ENCODE measurements around the gene EGR1.

Gene EGR1

DNA sequence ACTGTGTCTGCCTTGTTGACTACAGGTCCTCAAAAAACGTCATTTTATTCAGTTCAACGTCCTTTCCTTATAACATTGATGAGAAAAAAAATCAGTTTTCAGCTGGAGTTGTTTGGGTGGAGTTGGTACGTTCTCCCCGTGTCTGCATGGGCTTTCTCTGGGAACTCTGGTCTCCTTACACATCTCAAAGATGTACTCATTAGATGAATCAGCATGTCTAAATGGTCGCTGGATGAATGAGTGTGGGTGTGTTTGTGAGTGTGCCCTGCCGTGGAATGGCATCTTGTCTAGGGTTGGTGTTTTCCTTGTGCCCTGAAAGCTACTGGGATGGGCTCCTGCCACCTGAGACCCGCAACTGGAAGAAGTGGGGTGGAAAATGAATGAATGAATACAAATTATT lies 30.1 kb downstream of the EGR1 start:
- TF ChIP-seq, protein P1, sequence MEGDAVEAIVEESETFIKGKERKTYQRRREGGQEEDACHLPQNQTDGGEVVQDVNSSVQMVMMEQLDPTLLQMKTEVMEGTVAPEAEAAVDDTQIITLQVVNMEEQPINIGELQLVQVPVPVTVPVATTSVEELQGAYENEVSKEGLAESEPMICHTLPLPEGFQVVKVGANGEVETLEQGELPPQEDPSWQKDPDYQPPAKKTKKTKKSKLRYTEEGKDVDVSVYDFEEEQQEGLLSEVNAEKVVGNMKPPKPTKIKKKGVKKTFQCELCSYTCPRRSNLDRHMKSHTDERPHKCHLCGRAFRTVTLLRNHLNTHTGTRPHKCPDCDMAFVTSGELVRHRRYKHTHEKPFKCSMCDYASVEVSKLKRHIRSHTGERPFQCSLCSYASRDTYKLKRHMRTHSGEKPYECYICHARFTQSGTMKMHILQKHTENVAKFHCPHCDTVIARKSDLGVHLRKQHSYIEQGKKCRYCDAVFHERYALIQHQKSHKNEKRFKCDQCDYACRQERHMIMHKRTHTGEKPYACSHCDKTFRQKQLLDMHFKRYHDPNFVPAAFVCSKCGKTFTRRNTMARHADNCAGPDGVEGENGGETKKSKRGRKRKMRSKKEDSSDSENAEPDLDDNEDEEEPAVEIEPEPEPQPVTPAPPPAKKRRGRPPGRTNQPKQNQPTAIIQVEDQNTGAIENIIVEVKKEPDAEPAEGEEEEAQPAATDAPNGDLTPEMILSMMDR (IDR thresholded peaks at IDR 0.05; ENCODE audit: low read depth, low read length, missing control alignments), result no peak
- no peak overlapping the region for H3K4me3 ChIP-seq (replicated peaks; ENCODE audit: low read depth, low read length)
- DNase-seq (ENCODE audit: extremely low read depth, low read depth), result no peak

- no peak overlapping the region for H3K4me3 ChIP-seq (replicated peaks; ENCODE audit: low read depth, low read length)
- TF ChIP-seq, protein P1 (IDR thresholded peaks at IDR 0.05; ENCODE audit: low read depth, low read length, missing control alignments), result no peak
- no peak for DNase-seq (ENCODE audit: extremely low read depth, low read depth)
Measured at GRCh38 chr5:138498376-138498775, 33.1 kb downstream of the EGR1 start.

- TF ChIP-seq, protein P1 (IDR thresholded peaks at IDR 0.05; ENCODE audit: low read depth, low read length, missing control alignments), result no peak
- H3K4me3 ChIP-seq (replicated peaks; ENCODE audit: low read depth, low read length), result no peak overlapping the region
- DNase-seq (ENCODE audit: extremely low read depth, low read depth), result no peak
Measured at GRCh38 chr5:138502121-138502520, 36.8 kb downstream of the EGR1 start.

GRCh38 chr5:138502521-138502920 lies 37.2 kb downstream of the EGR1 start:
- TF ChIP-seq, protein P1 (IDR thresholded peaks at IDR 0.05; ENCODE audit: low read depth, low read length, missing control alignments), result no peak
- no peak for DNase-seq (ENCODE audit: extremely low read depth, low read depth)

DNA sequence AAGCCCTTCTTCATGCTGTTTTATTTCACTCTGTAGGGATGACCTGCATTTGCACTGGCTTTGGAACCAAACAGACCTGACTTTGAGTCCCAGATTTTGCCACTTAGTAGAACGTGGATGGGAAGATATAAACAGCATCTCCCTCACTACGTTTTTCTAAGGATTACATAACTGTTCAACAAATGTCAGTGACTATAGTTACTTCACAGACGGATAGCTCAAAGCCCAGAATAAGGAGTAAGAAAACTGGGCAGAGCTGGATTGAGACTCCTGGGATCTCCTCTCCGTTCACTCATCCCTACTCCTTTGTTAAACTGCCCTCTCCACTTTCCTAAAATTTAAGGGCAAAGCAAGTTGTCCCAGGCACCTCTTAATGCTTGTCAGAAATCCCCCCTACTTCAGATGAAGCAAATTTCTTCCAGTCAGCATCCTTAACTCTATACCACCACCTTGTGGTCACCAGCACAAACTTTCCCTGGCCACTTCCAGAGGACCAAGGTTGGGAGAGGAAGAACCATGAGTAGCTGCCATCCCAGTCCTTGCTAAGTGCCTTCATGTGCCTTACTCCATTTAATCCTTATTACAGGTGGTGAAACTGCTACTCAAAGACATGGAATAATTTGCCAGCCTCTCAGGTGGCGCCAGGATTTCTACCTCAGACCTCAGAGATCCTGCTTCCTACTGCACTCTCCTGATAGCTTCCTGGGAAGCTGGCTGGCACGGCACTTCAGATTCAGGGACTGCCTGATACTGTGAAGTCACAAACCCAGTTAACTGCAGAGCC lies 38.4 kb downstream of the EGR1 start:
- TF ChIP-seq, protein P1 (IDR thresholded peaks at IDR 0.05; ENCODE audit: low read depth, low read length, missing control alignments), result peak; percentile 84
- DNase-seq (ENCODE audit: extremely low read depth, low read depth), result peak; percentile 49
- H3K4me3 ChIP-seq (replicated peaks; ENCODE audit: low read depth, low read length), result no peak overlapping the region

More at GRCh38 chr5:138502521-138502920, 37.2 kb downstream of the EGR1 start:
- no peak overlapping the region for H3K4me3 ChIP-seq (replicated peaks; ENCODE audit: low read depth, low read length)

DNA sequence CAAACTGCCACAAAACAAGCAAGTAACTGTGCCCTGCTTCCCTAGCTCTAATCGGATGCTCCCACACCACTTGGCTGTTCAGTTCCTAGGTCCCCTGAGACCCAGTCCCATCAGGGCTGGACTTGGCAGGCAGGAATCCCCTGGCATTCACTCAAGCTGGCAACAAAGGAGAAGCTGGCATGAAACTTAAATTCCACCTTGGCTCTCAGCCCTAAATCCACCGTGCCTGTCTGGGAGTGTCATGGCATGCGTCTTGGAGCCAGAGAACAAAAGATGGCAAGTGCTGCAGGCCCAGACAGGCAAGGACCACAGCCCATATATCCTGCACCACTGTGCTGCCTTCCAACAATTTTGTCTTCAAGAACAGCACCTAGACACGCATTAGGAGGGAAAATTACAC lies 39.5 kb downstream of the EGR1 start:
- H3K4me3 ChIP-seq (replicated peaks; ENCODE audit: low read depth, low read length), result no peak overlapping the region
- no peak for DNase-seq (ENCODE audit: extremely low read depth, low read depth)
- TF ChIP-seq, protein P1 (IDR thresholded peaks at IDR 0.05; ENCODE audit: low read depth, low read length, missing control alignments), result no peak

Measured in HFF-Myc (cell line).